NT2/D1 (cell line): ENCODE measurements around the gene INAVA.

Experiments used
- SUZ12 ChIP-seq: IDR thresholded peaks from 2 replicates; pipeline ENCODE4 v1.6.1; 2011; ENCODE audit not compliant: insufficient read length, insufficient read depth; ENCODE audit errors: extremely low read depth
- YY1 ChIP-seq: IDR thresholded peaks from 2 replicates; pipeline ENCODE4 v1.6.1; 2011; ENCODE audit not compliant: insufficient read length, insufficient read depth

DNA sequence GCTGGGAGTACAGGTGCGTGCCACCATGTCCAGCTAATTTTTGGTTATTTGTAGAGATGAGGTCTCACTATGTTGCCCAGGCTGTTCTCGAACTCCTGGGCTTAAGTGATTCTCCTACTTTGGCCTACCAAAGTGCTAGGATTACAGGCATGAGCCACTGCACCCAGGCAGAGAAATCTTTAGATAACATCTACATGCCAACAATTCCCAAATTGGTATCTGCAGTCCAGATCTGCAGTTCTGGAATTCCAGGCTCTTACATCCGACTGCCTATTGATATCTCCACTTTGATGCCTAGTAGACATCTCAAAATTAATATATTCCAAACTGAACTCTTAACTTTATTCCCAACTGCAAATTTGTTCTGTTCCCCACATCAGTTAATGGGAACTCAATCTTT, 23.3 kb downstream of the INAVA start:
- TF ChIP-seq YY1 = no peak
- TF ChIP-seq SUZ12 = no peak
